Cardiac fibroblast (primary cell): ENCODE results near the gene SAYSD1.

ENCODE experiments used
- DNase-seq, 2 donors: peaks; one replicate each; pipeline versions ENCODE4 v3.0.0 to v3.0.0-alpha.2; 2010; ENCODE audit warnings: low read depth in 2 of 2
- H3K4me3 ChIP-seq, 2 donors: replicated peaks in 1 of 2; 1 replicate in 1 of 2; 2 replicates in 1 of 2; pipeline ENCODE4 v1.5.1; 2011; ENCODE audit warnings: low read depth in 2 of 2, low read length in 2 of 2, mild to moderate bottlenecking in 2 of 2, moderate library complexity in 1 of 2
- CTCF ChIP-seq: IDR thresholded peaks from one replicate; pipeline ENCODE4 v1.5.1; 2011; ENCODE audit warnings: low read depth, mild to moderate bottlenecking, low read length, inconsistent platforms

The SAYSD1 gene

DNA sequence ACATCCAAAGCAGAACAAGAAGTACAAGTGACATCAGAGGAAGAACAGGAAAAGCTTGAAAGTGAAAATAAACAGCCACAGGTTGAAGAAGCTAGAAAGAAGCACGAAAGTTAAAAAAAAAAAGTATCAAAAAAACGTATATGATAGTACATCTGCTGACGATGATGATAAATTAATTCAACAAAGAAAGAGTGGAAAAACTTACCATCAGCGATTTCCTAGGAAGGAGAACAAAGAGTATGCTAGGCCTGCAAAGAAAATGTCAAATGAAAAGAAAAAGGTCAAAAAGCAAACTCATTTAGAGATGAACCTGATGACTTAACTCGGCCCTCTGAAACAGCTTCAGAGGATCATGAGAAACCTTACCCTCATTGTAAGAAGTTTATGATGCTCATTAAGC is 3.7 kb downstream of the SAYSD1 start:
- no peak for TF ChIP-seq CTCF
- DNase-seq = no peak
- no peak overlapping the region for H3K4me3 ChIP-seq

GRCh38 chr6:39108041-39108839 is 6.7 kb downstream of the SAYSD1 start:
- no peak for DNase-seq
- no peak overlapping the region for H3K4me3 ChIP-seq
- no peak for TF ChIP-seq CTCF

DNA sequence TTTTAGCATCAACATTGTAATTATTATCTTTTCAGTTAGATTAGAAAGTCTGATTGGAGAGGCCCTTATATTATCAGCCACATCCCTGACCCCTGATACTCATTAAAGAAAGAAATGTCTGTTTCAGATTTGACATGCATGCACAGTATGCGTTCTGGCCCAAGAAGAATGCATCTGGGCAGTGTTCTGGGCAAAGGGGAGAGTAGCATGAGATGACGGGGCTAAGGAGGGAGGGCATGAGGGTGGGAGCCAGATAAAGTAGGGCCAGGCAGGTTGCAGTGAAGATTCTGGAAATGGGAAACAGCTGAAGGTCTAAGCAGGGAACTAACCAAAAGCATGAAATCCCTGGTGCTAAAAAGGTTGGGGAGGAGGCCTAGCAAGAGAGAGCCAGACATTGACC is 7.3 kb downstream of the SAYSD1 start:
- TF ChIP-seq CTCF = no peak
- no peak for DNase-seq
- no peak overlapping the region for H3K4me3 ChIP-seq

DNA sequence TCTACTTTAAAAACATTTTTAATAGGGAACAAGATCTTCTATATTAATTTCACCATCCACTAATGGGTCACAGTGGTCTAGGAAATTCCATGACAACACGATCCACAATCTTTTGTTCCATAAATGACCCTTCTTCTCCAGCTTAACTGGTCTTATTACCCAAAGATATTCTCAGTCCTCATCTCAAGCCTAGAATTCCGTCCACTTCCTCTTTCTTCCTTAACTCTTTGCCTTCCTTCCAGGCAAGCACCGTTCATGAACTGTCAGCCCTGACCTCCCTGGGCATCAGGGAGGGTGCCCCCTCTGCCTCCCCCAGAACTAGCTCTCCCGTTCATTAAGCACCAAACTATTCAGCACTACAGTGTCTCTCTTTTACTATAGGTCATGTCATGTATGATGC is 8.0 kb downstream of the SAYSD1 start:
- no peak overlapping the region for H3K4me3 ChIP-seq
- TF ChIP-seq CTCF = no peak
- no peak for DNase-seq

GRCh38 chr6:39104528-39104927 is 10.5 kb downstream of the SAYSD1 start:
- H3K4me3 ChIP-seq = no peak overlapping the region
- TF ChIP-seq CTCF = no peak
- DNase-seq = no peak

- no peak for DNase-seq
- no peak for TF ChIP-seq CTCF
- H3K4me3 ChIP-seq = no peak overlapping the region
Measured at GRCh38 chr6:39102821-39103136, 12.2 kb downstream of the SAYSD1 start.
